Stimulated activated CD8-positive, alpha-beta memory T cell treated with anti-CD3 and anti-CD28 coated beads, Interleukin-7, amount 100 ng/mL, for 24 hours (primary cell): ENCODE results near the gene SV2B.
"Not testable (repeated sequence)": the region's sequence is repeated elsewhere in the genome, so short reads cannot be mapped to it uniquely, and the experiment has no call there.

Source experiments
- DNase-seq: peaks from one replicate; pipeline ENCODE4 v3.0.0-alpha.2; 2020; ENCODE audit warnings: low read depth

Gene SV2B

GRCh38 chr15:91099995-91100813 lies at the start of gene SV2B:
Gene SV2B, plus strand, starts transcription at chr15:91100257. Its CDS starts 126,007 bp downstream, at chr15:91226264.
- no peak for DNase-seq

GRCh38 chr15:91051248-91051647 lies 48.8 kb upstream of the SV2B start:
- DNase-seq, result no peak

- DNase-seq, result no peak
Measured at GRCh38 chr15:91054816-91055215, 45.2 kb upstream of the SV2B start.

GRCh38 chr15:91055548-91056331 lies 44.3 kb upstream of the SV2B start:
- DNase-seq, result no peak

GRCh38 chr15:91061230-91061629 lies 38.8 kb upstream of the SV2B start:
- DNase-seq, result no peak

- no peak for DNase-seq
Measured at GRCh38 chr15:91061997-91062396, 38.1 kb upstream of the SV2B start.

GRCh38 chr15:91065505-91065904 lies 34.6 kb upstream of the SV2B start:
- DNase-seq, result no peak

GRCh38 chr15:91067036-91067435 lies 33.0 kb upstream of the SV2B start:
- DNase-seq, result no peak

- no peak for DNase-seq
Measured at GRCh38 chr15:91068436-91068835, 31.6 kb upstream of the SV2B start.

- DNase-seq, result no peak
Measured at GRCh38 chr15:91068966-91069365, 31.1 kb upstream of the SV2B start.

- DNase-seq, result no peak
Measured at GRCh38 chr15:91070872-91071271, 29.2 kb upstream of the SV2B start.

GRCh38 chr15:91072161-91072560 lies 27.9 kb upstream of the SV2B start:
- DNase-seq, result no peak

- no peak for DNase-seq
Measured at GRCh38 chr15:91073077-91073476, 27.0 kb upstream of the SV2B start.

GRCh38 chr15:91073768-91074167 lies 26.3 kb upstream of the SV2B start:
- no peak for DNase-seq

GRCh38 chr15:91075739-91076138 lies 24.3 kb upstream of the SV2B start:
- DNase-seq, result no peak

GRCh38 chr15:91077029-91077428 lies 23.0 kb upstream of the SV2B start:
- DNase-seq, result no peak

GRCh38 chr15:91093866-91094265 lies 6.2 kb upstream of the SV2B start:
- DNase-seq, result not testable (repeated sequence)

GRCh38 chr15:91098451-91098850 lies 1.6 kb upstream of the SV2B start:
- DNase-seq, result no peak

- peak; percentile 8 for DNase-seq
Measured at GRCh38 chr15:91099616-91099994, 452 bp upstream of the SV2B start.

- no peak for DNase-seq
Measured at GRCh38 chr15:91100814-91101607, 954 bp downstream of the SV2B start.

GRCh38 chr15:91101608-91101920 lies 1.5 kb downstream of the SV2B start:
- DNase-seq, result no peak

GRCh38 chr15:91102546-91103330 lies 2.7 kb downstream of the SV2B start:
- no peak for DNase-seq
